Measurements from ENCODE around the gene GOLGA6L2. TPM values are rescaled to one million over a fixed set of nuclear protein-coding genes. Genes with fewer than 3 reads are reported as not detected.

Gene GOLGA6L2
- total RNA-seq, 1 donor from 2014 or later: not detected

- no peaks in the 10 kb centered on the region for H3K36me3 ChIP-seq
- ATAC-seq: no peak
- no peak for TF ChIP-seq CTCF (IDR thresholded peaks at IDR 0.05)
Measured at GRCh38 chr15:23446215-23447106, 582 bp downstream of the GOLGA6L2 start.

GRCh38 chr15:23444269-23444668 lies 2.8 kb downstream of the GOLGA6L2 start:
- intact Hi-C loops (cut with DNase I): no loop called here
- Histone ChIP-seq H3K27ac (no peak overlapping the region), H3K4me3 (no peak overlapping the region), H3K36me3 (no peaks in the 10 kb centered on the region), H3K4me1 (no peaks in the 10 kb centered on the region), H3K9me3 (no peaks in the 10 kb centered on the region), H3K27me3 (no peaks in the 10 kb centered on the region)
- DNase-seq (no peak), ATAC-seq (no peak)
- TF ChIP-seq CTCF (IDR thresholded peaks at IDR 0.05): no peak

More at GRCh38 chr15:23446215-23447106, 582 bp downstream of the GOLGA6L2 start:
- Histone ChIP-seq H3K4me3 (no peak overlapping the region), H3K27me3 (no peaks in the 10 kb centered on the region), H3K4me1 (no peaks in the 10 kb centered on the region), H3K9me3 (no peaks in the 10 kb centered on the region), H3K27ac (no peak overlapping the region)
- no peak for DNase-seq
- intact Hi-C loops (cut with DNase I): no loop called here

DNA sequence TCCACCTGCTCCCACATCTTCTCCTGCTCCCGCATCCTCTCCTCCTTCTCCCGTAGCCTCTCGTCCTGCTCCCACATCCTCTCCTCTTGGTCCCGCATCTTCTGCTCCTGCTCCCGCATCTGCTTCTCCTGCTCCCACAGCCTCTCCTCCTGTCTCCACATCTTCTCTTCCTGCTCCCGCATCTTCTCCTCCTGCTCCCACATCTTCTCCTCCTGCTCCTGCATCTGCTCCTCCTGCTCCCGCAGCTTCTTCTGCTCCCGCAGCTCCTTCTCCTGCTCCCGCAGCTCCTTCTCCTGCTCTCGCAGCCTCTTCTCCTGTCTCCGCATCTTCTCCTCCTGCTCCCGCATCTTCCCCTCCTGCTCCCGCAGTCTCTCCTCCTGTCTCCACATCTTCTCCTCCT lies 5.8 kb downstream of the GOLGA6L2 start:
- TF ChIP-seq CTCF (IDR thresholded peaks at IDR 0.05): no peak
- Histone ChIP-seq H3K9me3 (no peaks in the 10 kb centered on the region), H3K27ac (no peak overlapping the region), H3K36me3 (no peaks in the 10 kb centered on the region), H3K4me3 (no peak overlapping the region), H3K27me3 (no peaks in the 10 kb centered on the region), H3K4me1 (no peaks in the 10 kb centered on the region)
- peak; percentile 29 for DNase-seq
- no peak for ATAC-seq
- intact Hi-C loops (cut with DNase I): no loop called here

- H3K27ac ChIP-seq: no peak overlapping the region
Measured at GRCh38 chr15:23440596-23440995, 6.4 kb downstream of the GOLGA6L2 start.

GRCh38 chr15:23439513-23439912 lies 7.5 kb downstream of the GOLGA6L2 start:
- Histone ChIP-seq H3K4me3 (no peak overlapping the region), H3K9me3 (no peaks in the 10 kb centered on the region), H3K27me3 (no peaks in the 10 kb centered on the region), H3K36me3 (no peaks in the 10 kb centered on the region), H3K27ac (no peak overlapping the region), H3K4me1 (no peaks in the 10 kb centered on the region)
- ATAC-seq (no peak), DNase-seq (no peak)
- TF ChIP-seq CTCF (IDR thresholded peaks at IDR 0.05): no peak
- intact Hi-C loops (cut with DNase I): no loop called here

More at GRCh38 chr15:23440596-23440995, 6.4 kb downstream of the GOLGA6L2 start:
- Histone ChIP-seq H3K4me1 (no peaks in the 10 kb centered on the region), H3K4me3 (no peak overlapping the region), H3K9me3 (no peaks in the 10 kb centered on the region), H3K27me3 (no peaks in the 10 kb centered on the region), H3K36me3 (no peaks in the 10 kb centered on the region)
- DNase-seq: peak; percentile 46
- ATAC-seq: no peak
- intact Hi-C loops (cut with DNase I): no loop called here
- TF ChIP-seq CTCF (IDR thresholded peaks at IDR 0.05): no peak

Measured in upper lobe of right lung (tissue), 1 donor.